ENCODE results near the gene BRCC3.

DNA sequence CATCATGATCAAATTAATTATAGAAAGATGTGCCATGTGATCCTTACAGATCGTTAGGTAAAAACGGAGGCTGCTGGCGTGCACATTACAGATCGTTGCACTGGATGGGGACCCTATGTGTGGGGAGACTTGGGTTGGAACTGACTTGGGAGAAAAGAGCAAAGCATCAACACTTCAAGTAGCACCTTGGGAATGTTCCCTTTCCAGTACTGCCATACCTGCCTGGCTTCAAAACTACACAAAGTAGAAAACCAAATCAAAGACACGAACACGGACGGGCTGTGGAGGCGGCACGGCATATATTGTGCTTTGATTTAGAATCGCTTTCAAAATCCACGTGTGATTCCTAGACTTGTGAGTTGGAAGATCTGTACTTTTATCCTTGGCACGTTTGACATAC lies 1.3 kb upstream of the BRCC3 start:
- TF ChIP-seq, protein P1, sequence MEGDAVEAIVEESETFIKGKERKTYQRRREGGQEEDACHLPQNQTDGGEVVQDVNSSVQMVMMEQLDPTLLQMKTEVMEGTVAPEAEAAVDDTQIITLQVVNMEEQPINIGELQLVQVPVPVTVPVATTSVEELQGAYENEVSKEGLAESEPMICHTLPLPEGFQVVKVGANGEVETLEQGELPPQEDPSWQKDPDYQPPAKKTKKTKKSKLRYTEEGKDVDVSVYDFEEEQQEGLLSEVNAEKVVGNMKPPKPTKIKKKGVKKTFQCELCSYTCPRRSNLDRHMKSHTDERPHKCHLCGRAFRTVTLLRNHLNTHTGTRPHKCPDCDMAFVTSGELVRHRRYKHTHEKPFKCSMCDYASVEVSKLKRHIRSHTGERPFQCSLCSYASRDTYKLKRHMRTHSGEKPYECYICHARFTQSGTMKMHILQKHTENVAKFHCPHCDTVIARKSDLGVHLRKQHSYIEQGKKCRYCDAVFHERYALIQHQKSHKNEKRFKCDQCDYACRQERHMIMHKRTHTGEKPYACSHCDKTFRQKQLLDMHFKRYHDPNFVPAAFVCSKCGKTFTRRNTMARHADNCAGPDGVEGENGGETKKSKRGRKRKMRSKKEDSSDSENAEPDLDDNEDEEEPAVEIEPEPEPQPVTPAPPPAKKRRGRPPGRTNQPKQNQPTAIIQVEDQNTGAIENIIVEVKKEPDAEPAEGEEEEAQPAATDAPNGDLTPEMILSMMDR (IDR thresholded peaks at IDR 0.05; ENCODE audit: insufficient read depth, low read depth, low read length): no peak
- TF ChIP-seq EZH2 (IDR thresholded peaks at IDR 0.05; ENCODE audit: insufficient read depth, low read length): no peak
